NT2/D1 (cell line): ENCODE measurements around the gene KANSL2.
"Not testable (repeated sequence)": the region's sequence is repeated elsewhere in the genome, so short reads cannot be mapped to it uniquely, and the experiment has no call there.

ENCODE experiments used
- DNase-seq: peaks from one replicate; pipeline ENCODE4 v3.0.0-alpha.2; 2011; ENCODE audit warnings: low read depth, low spot score
- H3K27me3 ChIP-seq: 2 replicates; pipeline ENCODE4 v1.6.0; 2011; ENCODE audit warnings: mild to moderate bottlenecking; ENCODE audit not compliant: insufficient read length, insufficient read depth
- H3K36me3 ChIP-seq: 2 replicates; pipeline ENCODE4 v1.6.1; 2011; ENCODE audit warnings: mild to moderate bottlenecking, low read length, mixed read lengths; ENCODE audit not compliant: insufficient read depth, insufficient read length
- H3K4me1 ChIP-seq: 2 replicates; pipeline ENCODE4 v1.5.1; 2011; ENCODE audit not compliant: insufficient read depth, insufficient read length
- H3K4me3 ChIP-seq: 2 replicates; pipeline ENCODE4 v1.5.1; 2011; ENCODE audit warnings: low read depth; ENCODE audit not compliant: insufficient read length
- H3K9ac ChIP-seq: 2 replicates; pipeline ENCODE4 v1.6.0; 2011; ENCODE audit warnings: low read depth; ENCODE audit not compliant: insufficient read length
- H3K9me3 ChIP-seq: 2 replicates; pipeline ENCODE4 v1.5.1; 2011; ENCODE audit warnings: mild to moderate bottlenecking, low read length; ENCODE audit not compliant: insufficient read depth
- SUZ12 ChIP-seq: IDR thresholded peaks from 2 replicates; pipeline ENCODE4 v1.6.1; 2011; ENCODE audit not compliant: insufficient read length, insufficient read depth; ENCODE audit errors: extremely low read depth
- YY1 ChIP-seq: IDR thresholded peaks from 2 replicates; pipeline ENCODE4 v1.6.1; 2011; ENCODE audit not compliant: insufficient read length, insufficient read depth
- ZNF274 ChIP-seq: IDR thresholded peaks from 2 replicates; pipeline ENCODE4 v1.6.1; 2011; ENCODE audit warnings: mild to moderate bottlenecking, low read depth, low read length

The KANSL2 gene

GRCh38 chr12:48683534-48683933 lies 1.5 kb upstream of the KANSL2 start:
- H3K4me3 ChIP-seq, result no peak overlapping the region
- no peaks in the 10 kb centered on the region for H3K9me3 ChIP-seq
- peaks cover 7% of the 10 kb centered on the region for H3K27me3 ChIP-seq
- no peak for DNase-seq
- TF ChIP-seq ZNF274, result no peak
- TF ChIP-seq SUZ12, result no peak
- no peak for TF ChIP-seq YY1
- no peak overlapping the region for H3K9ac ChIP-seq
- H3K4me1 ChIP-seq, result peaks cover 3% of the 10 kb centered on the region
- H3K36me3 ChIP-seq, result peaks cover 38% of the 10 kb centered on the region

- Histone ChIP-seq H3K4me1 (peaks cover 3% of the 10 kb centered on the region), H3K4me3 (no peak overlapping the region), H3K36me3 (peaks cover 40% of the 10 kb centered on the region), H3K9ac (no peak overlapping the region), H3K27me3 (peaks cover 7% of the 10 kb centered on the region), H3K9me3 (no peaks in the 10 kb centered on the region)
- DNase-seq, result no peak
- no peak for TF ChIP-seq SUZ12
- TF ChIP-seq YY1, result no peak
- no peak for TF ChIP-seq ZNF274
Observed at GRCh38 chr12:48682927-48683326, 889 bp upstream of the KANSL2 start.

GRCh38 chr12:48682533-48682905 lies 481 bp upstream of the KANSL2 start:
- H3K36me3 ChIP-seq, result peaks cover 39% of the 10 kb centered on the region
- H3K9me3 ChIP-seq, DNase-seq, H3K4me1 ChIP-seq, H3K27me3 ChIP-seq: not testable (repeated sequence)
- H3K9ac ChIP-seq, result peak overlapping the region; percentile 82
- H3K4me3 ChIP-seq, result peak overlapping the region; percentile 88

DNA sequence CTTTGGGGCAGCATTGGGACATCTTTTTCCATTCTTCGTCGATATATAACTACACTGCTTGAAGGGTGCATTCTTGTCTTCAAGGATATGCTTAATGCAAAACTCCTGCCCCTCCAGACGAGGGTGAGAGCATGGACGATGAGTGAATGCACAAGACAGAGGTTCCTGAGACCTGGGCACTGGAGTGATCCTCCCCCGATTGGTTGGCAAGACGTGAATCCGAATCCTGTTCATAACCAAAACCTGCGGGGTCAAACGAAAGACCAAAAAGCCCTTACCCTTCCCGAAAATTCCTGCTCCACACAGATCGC lies 684 bp downstream of the KANSL2 start:
- Histone ChIP-seq H3K4me1 (peaks cover 3% of the 10 kb centered on the region), H3K9ac (peak overlapping the region; percentile 100), H3K4me3 (peak overlapping the region; percentile 88), H3K36me3 (peaks cover 49% of the 10 kb centered on the region), H3K9me3 (no peaks in the 10 kb centered on the region), H3K27me3 (peaks cover 7% of the 10 kb centered on the region)
- DNase-seq, result no peak
- TF ChIP-seq ZNF274 (no peak), YY1 (no peak), SUZ12 (no peak)

GRCh38 chr12:48680861-48681260 lies 1.2 kb downstream of the KANSL2 start:
- peaks cover 54% of the 10 kb centered on the region for H3K36me3 ChIP-seq

GRCh38 chr12:48678551-48679185 lies 3.4 kb downstream of the KANSL2 start:
- Histone ChIP-seq H3K4me3 (peak overlapping the region; percentile 27), H3K27me3 (peaks cover 7% of the 10 kb centered on the region), H3K36me3 (peaks cover 73% of the 10 kb centered on the region), H3K9ac (peak overlapping the region; percentile 27), H3K4me1 (peaks cover 3% of the 10 kb centered on the region), H3K9me3 (no peaks in the 10 kb centered on the region)
- TF ChIP-seq SUZ12, result no peak
- TF ChIP-seq ZNF274, result no peak
- TF ChIP-seq YY1, result no peak
- no peak for DNase-seq

More at GRCh38 chr12:48680861-48681260, 1.2 kb downstream of the KANSL2 start:
- Histone ChIP-seq H3K4me3 (peak overlapping the region; percentile 88), H3K4me1 (peaks cover 3% of the 10 kb centered on the region), H3K9ac (peak overlapping the region; percentile 100), H3K27me3 (peaks cover 7% of the 10 kb centered on the region), H3K9me3 (no peaks in the 10 kb centered on the region)
- TF ChIP-seq SUZ12, result no peak
- TF ChIP-seq ZNF274, result no peak
- TF ChIP-seq YY1, result no peak
- DNase-seq, result no peak

- no peaks in the 10 kb centered on the region for H3K9me3 ChIP-seq
- no peak overlapping the region for H3K9ac ChIP-seq
- no peak overlapping the region for H3K4me3 ChIP-seq
- TF ChIP-seq SUZ12, result no peak
- no peak for TF ChIP-seq YY1
- no peak for TF ChIP-seq ZNF274
- H3K4me1 ChIP-seq, result no peaks in the 10 kb centered on the region
- H3K27me3 ChIP-seq, result no peaks in the 10 kb centered on the region
- H3K36me3 ChIP-seq, result peaks cover 93% of the 10 kb centered on the region
- no peak for DNase-seq
Observed at GRCh38 chr12:48671231-48671856, 10.7 kb downstream of the KANSL2 start.
